ENCODE measurements around the gene LRMDA.

The LRMDA gene

DNA sequence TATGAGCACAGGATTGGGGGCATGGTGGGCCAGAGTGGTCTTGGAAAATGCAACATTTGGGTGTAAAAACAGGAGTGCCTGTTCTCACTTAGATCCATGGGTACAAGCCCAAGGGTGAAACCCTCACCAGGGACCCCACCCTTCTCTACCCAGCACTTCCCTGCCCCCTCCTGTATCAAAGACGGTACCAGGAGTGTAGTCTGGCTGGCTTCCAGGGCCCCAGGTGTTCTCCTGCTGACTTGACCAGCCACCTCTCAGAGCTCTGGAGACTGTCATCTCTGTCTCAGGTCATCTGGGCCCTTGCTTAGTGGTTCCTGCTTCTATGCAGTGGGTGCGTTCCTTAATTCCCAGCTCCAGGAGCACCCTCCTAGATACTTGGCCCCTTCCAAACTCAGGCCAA is 447.2 kb downstream of the LRMDA start:
- no peak overlapping the region for H3K27ac ChIP-seq (ENCODE audit: low read length)
- peaks cover 12% of the 10 kb centered on the region for H3K4me1 ChIP-seq (ENCODE audit: control insufficient read depth, low read depth, low read length)
- H3K4me3 ChIP-seq (ENCODE audit: low read length), result no peak overlapping the region
- H3K27me3 ChIP-seq (ENCODE audit: control insufficient read depth, insufficient read depth, low read length), result no peaks in the 10 kb centered on the region
- H3K9me3 ChIP-seq (ENCODE audit: control insufficient read depth, low read depth, low read length), result no peaks in the 10 kb centered on the region
- no peaks in the 10 kb centered on the region for H3K36me3 ChIP-seq (ENCODE audit: control insufficient read depth, low read depth, low read length)
- H3K9ac ChIP-seq (ENCODE audit: low read length), result no peak overlapping the region

DNA sequence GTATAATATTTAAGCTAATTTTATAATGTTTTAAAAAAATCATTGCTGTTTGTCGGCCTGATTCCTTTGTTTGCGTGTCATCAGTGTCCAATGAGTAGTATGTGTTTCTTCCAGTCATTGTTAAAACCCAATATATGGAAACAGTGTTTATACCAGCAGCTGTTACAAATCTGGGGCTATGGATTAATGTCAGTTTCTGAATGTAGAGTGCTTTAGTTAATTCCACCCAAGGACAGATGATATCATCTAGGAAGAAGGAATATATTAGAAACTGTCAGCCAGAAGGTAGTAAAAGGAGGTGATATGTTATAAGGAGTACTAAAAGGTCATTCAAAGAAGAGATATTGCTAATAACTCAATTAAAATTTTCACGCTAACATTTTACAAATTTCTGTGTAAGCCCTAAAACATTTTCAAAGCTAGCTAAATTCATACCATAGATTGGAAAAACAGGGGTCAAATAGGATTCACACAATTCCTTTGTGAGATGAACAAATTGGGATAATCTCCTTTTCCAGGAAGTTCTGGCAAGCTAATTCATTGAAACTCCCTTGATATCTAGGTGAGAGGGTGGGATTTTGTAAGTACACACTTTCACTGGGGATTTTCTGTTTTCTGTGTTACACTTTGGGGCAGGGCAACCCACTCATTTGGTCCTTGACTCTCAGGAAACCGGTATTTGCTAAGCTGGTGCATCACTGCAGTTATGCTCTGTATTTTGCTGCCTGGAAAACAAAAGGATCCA is 448.8 kb downstream of the LRMDA start:
- H3K4me3 ChIP-seq (ENCODE audit: low read length), result no peak overlapping the region
- H3K27ac ChIP-seq (ENCODE audit: low read length), result no peak overlapping the region
- H3K9me3 ChIP-seq (ENCODE audit: control insufficient read depth, low read depth, low read length), result no peaks in the 10 kb centered on the region
- no peaks in the 10 kb centered on the region for H3K36me3 ChIP-seq (ENCODE audit: control insufficient read depth, low read depth, low read length)
- H3K9ac ChIP-seq (ENCODE audit: low read length), result no peak overlapping the region
- peaks cover 12% of the 10 kb centered on the region for H3K4me1 ChIP-seq (ENCODE audit: control insufficient read depth, low read depth, low read length)
- no peaks in the 10 kb centered on the region for H3K27me3 ChIP-seq (ENCODE audit: control insufficient read depth, insufficient read depth, low read length)

DNA sequence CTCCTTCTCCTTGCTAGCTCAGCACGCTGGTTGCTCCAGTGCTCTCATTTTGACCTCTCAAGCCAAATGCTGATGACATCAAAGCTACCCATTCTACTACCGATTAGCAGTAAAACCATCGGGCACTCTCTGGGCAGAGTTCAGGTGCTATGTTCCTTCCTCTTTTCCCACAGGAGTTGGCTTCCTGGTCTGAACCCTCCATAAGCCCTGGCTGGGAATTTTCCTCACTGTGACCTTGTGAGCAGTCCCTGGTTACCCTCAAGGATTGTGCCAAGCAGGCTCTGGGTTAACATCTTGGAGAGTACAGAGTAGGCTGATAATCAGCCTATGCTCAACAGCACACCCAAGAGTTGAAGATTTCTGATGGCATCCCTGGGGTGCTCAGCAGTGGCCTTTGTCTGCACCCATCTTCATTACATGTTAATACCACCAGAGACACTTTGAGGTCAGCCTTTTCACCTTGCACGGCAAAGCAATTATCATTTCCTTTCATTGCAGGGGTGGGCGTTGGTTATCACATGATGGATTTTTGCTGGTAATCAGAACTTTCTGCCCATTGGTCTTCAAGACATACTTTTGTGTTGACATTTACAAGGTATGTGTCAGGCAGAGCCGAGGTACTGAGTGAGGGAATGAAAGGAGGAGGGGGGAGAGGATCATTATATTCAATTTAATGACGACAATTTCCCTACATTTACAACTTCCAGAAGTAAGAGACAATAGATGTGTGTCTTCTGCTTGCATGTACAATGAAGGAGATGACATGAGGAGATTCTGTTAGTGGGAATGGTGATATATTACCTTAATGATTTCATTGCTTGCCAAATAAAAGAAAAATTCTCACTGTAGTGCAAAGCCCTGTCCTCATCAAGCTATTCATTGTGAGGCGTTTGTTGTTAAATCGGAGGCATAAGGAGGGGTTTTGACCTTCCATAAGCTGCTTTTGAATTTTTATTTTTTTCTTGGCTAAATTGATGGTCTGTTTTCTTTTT is 452.0 kb downstream of the LRMDA start:
- no peaks in the 10 kb centered on the region for H3K36me3 ChIP-seq (ENCODE audit: control insufficient read depth, low read depth, low read length)
- H3K4me1 ChIP-seq (ENCODE audit: control insufficient read depth, low read depth, low read length), result peaks cover 3% of the 10 kb centered on the region
- no peak overlapping the region for H3K4me3 ChIP-seq (ENCODE audit: low read length)
- H3K27me3 ChIP-seq (ENCODE audit: control insufficient read depth, insufficient read depth, low read length), result no peaks in the 10 kb centered on the region
- H3K9me3 ChIP-seq (ENCODE audit: control insufficient read depth, low read depth, low read length), result no peaks in the 10 kb centered on the region
- H3K9ac ChIP-seq (ENCODE audit: low read length), result no peak overlapping the region
- no peak overlapping the region for H3K27ac ChIP-seq (ENCODE audit: low read length)

DNA sequence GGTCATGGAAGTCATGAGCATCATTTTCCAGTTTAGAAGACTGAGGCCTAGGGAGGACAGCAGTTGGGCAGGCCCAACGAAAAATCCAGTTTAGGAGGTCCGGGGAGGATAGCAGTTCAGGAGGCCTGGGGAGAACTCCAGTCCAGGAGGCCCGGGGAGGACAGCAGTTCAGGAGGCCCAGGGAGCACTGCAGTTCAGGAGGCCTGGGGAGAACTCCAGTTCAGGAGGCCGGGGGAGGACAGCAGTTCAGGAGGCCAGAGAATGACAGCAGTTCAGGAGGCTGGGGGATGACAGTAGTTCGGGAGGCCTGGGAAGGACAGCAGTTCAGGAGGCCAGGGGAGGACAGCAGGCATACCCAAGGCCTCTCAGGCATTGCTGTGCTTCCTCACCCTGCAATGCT is 453.4 kb downstream of the LRMDA start:
- H3K4me3 ChIP-seq (ENCODE audit: low read length), result no peak overlapping the region
- H3K27me3 ChIP-seq (ENCODE audit: control insufficient read depth, insufficient read depth, low read length), result no peaks in the 10 kb centered on the region
- H3K36me3 ChIP-seq (ENCODE audit: control insufficient read depth, low read depth, low read length), result no peaks in the 10 kb centered on the region
- no peaks in the 10 kb centered on the region for H3K9me3 ChIP-seq (ENCODE audit: control insufficient read depth, low read depth, low read length)
- H3K9ac ChIP-seq (ENCODE audit: low read length), result no peak overlapping the region
- H3K27ac ChIP-seq (ENCODE audit: low read length), result no peak overlapping the region
- peaks cover 3% of the 10 kb centered on the region for H3K4me1 ChIP-seq (ENCODE audit: control insufficient read depth, low read depth, low read length)

DNA sequence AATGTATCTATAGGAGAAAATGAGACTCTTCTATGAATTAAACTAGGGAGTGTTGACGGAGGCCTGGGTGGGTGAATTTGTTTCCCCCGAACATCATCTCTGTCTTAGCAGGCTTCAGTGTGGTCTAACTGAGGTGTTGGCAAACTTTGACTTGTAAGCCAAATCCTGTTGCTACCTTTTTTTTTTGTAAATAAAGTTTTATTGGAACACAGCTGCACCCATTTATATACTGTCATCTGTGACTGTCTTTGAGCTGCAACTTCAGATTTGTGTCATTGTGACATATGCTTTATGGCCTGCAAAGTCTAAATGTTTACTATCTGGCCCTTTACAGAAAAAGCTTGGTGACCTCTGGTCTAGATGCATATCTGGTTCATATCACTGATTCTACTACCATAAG is 455.9 kb downstream of the LRMDA start:
- Histone ChIP-seq H3K27ac (ENCODE audit: low read length) (no peak overlapping the region), H3K9ac (ENCODE audit: low read length) (no peak overlapping the region), H3K4me3 (ENCODE audit: low read length) (no peak overlapping the region), H3K27me3 (ENCODE audit: control insufficient read depth, insufficient read depth, low read length) (no peaks in the 10 kb centered on the region), H3K4me1 (ENCODE audit: control insufficient read depth, low read depth, low read length) (peaks cover 3% of the 10 kb centered on the region), H3K9me3 (ENCODE audit: control insufficient read depth, low read depth, low read length) (no peaks in the 10 kb centered on the region), H3K36me3 (ENCODE audit: control insufficient read depth, low read depth, low read length) (no peaks in the 10 kb centered on the region)

DNA sequence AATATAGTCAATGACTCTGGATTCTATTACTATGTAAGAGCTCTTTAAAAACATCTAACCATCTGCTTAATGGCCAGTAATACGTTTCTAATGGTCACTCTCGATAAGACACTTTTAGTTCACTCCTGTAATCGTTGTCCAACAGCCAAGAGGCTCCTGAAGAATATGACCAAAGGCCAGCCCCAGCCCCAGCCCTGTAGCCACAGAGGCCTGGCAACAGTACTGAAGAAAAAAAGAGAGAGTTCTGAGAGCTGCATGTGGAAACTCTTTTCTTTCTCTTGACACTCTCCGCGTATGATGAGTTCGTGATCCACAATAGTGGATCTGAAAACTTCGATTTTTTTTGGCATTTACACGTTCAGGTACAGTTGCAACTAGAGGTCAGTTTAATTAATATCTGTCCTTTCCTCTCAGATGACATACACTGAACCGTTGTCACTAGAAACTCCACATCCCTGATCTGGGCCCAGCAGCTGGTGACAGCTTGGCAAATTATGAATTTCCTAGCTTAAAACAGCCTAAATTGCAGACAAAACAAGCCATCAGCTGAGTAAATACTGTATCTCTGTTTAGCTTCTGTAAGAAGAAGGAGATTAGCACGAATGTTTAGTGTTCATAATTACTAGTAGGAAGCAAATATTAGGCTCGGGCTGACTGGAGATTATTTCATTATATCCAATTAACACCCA is 456.7 kb downstream of the LRMDA start:
- Histone ChIP-seq H3K4me3 (ENCODE audit: low read length) (no peak overlapping the region), H3K9ac (ENCODE audit: low read length) (no peak overlapping the region), H3K27me3 (ENCODE audit: control insufficient read depth, insufficient read depth, low read length) (no peaks in the 10 kb centered on the region), H3K36me3 (ENCODE audit: control insufficient read depth, low read depth, low read length) (no peaks in the 10 kb centered on the region), H3K4me1 (ENCODE audit: control insufficient read depth, low read depth, low read length) (peaks cover 3% of the 10 kb centered on the region), H3K27ac (ENCODE audit: low read length) (no peak overlapping the region), H3K9me3 (ENCODE audit: control insufficient read depth, low read depth, low read length) (no peaks in the 10 kb centered on the region)

DNA sequence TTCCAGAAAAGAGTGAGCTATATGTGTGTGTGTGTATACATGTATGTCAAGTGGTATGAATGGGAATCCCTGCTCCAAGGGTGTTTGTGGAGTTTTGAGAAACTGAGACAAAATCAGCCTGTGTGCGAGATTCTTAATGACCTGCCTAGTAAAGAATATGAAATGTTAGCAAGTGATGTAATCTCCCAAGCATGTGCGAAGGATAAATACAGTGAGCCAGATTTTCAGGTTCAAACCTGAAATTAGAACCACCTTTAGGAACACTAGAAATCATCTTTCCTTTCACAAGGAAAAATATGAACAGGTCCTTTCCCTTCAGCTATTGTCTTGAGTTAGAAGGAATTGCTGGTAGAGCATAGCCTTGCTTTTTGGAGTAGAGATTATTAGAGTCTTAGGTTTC is 457.6 kb downstream of the LRMDA start:
- H3K9ac ChIP-seq (ENCODE audit: low read length), result no peak overlapping the region
- H3K4me3 ChIP-seq (ENCODE audit: low read length), result no peak overlapping the region
- H3K4me1 ChIP-seq (ENCODE audit: control insufficient read depth, low read depth, low read length), result no peaks in the 10 kb centered on the region
- no peaks in the 10 kb centered on the region for H3K36me3 ChIP-seq (ENCODE audit: control insufficient read depth, low read depth, low read length)
- no peak overlapping the region for H3K27ac ChIP-seq (ENCODE audit: low read length)
- H3K9me3 ChIP-seq (ENCODE audit: control insufficient read depth, low read depth, low read length), result no peaks in the 10 kb centered on the region
- no peaks in the 10 kb centered on the region for H3K27me3 ChIP-seq (ENCODE audit: control insufficient read depth, insufficient read depth, low read length)

DNA sequence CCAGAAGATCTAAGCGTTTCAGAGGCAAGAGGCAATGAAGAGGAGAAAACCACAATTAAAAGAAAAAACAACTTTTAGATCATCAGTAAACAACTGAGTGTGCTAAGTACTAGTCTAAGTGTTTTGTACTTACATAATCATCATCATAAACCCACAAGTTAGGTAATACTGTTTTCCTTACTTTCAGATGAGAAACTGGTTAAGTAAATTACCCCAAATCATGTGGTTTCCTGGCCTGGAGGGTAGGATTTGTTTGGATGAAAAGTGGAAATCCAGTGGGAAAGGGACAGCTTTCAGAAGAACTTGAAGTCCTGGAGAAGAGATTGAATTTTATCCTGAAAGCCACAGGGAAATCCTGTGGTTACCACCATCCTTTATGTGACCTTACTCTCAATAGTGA is 463.3 kb downstream of the LRMDA start:
- Histone ChIP-seq H3K4me1 (ENCODE audit: control insufficient read depth, low read depth, low read length) (no peaks in the 10 kb centered on the region), H3K9me3 (ENCODE audit: control insufficient read depth, low read depth, low read length) (no peaks in the 10 kb centered on the region), H3K27me3 (ENCODE audit: control insufficient read depth, insufficient read depth, low read length) (no peaks in the 10 kb centered on the region), H3K27ac (ENCODE audit: low read length) (no peak overlapping the region), H3K9ac (ENCODE audit: low read length) (no peak overlapping the region), H3K4me3 (ENCODE audit: low read length) (no peak overlapping the region), H3K36me3 (ENCODE audit: control insufficient read depth, low read depth, low read length) (no peaks in the 10 kb centered on the region)

DNA sequence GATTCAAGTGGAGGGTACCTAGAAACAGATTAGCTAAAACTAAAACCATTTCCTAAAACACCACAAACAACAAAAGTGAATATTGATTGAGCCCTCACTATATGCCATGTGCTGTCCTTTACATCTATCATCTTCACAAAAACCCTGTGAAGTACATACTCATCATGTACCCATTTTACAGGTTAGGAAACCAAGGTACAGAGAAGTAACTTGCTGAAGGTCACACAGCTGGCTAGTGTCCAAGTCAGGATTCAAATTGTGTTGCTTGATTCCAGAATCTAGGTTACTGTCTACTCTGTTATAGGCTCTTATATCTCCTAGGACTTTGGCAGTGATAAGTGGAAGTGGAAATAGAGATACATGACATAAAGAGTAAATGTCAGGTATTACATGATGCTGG is 463.8 kb downstream of the LRMDA start:
- Histone ChIP-seq H3K9ac (ENCODE audit: low read length) (no peak overlapping the region), H3K4me3 (ENCODE audit: low read length) (no peak overlapping the region), H3K27ac (ENCODE audit: low read length) (no peak overlapping the region), H3K27me3 (ENCODE audit: control insufficient read depth, insufficient read depth, low read length) (no peaks in the 10 kb centered on the region), H3K4me1 (ENCODE audit: control insufficient read depth, low read depth, low read length) (no peaks in the 10 kb centered on the region), H3K9me3 (ENCODE audit: control insufficient read depth, low read depth, low read length) (no peaks in the 10 kb centered on the region), H3K36me3 (ENCODE audit: control insufficient read depth, low read depth, low read length) (no peaks in the 10 kb centered on the region)

DNA sequence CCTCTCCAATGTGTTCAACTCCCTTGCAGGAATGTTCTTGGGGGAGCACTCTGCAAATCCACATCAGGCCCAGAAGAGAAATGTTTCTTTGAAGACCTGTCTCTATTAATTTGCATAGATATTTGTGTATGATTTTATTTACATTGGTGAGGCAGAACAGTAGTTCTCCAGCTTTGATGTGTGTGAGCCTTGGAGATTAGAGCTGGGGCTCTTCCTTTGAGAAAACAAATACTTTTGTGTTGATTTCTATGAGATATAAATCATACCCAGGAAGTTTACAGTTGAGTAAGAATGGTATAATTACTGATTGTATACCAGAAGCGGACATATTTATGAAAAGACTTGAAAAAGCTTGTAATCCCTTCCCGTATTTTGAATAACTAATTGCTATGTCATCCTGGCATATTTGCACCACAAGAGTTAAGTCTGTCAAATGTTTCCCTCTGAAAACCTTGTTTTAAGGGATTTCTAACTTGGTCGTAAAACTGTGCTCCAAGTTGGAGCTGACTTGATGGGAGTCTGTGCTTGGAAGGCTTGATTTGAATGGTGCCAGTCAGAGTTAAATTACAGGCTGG is 468.5 kb downstream of the LRMDA start:
- H3K4me1 ChIP-seq (ENCODE audit: control insufficient read depth, low read depth, low read length), result no peaks in the 10 kb centered on the region

DNA sequence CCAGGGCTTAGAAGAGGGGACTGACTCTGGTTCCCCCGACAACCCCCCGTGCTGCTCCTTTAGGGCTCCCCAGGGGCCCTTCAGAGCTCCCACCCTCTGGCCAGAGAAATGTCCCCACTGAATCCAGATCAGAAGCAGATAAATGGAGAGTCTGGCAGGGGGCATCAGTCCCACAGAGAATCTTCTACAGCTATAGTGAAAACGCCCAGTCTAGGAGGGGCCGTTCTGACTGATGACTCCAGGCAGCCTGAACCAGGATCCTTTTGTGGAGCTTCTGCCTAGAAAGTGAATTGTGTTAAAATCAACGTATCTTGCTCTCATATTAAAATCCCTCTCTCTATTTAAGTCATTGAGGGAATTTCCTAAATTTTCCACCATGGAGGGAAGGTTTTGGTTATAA is 471.4 kb downstream of the LRMDA start:
- Histone ChIP-seq H3K4me1 (ENCODE audit: control insufficient read depth, low read depth, low read length) (no peaks in the 10 kb centered on the region), H3K36me3 (ENCODE audit: control insufficient read depth, low read depth, low read length) (no peaks in the 10 kb centered on the region), H3K9ac (ENCODE audit: low read length) (no peak overlapping the region), H3K27me3 (ENCODE audit: control insufficient read depth, insufficient read depth, low read length) (no peaks in the 10 kb centered on the region), H3K4me3 (ENCODE audit: low read length) (no peak overlapping the region), H3K9me3 (ENCODE audit: control insufficient read depth, low read depth, low read length) (no peaks in the 10 kb centered on the region), H3K27ac (ENCODE audit: low read length) (no peak overlapping the region)

More for the DNA sequence above, 468.5 kb downstream of the LRMDA start:
- Histone ChIP-seq H3K27me3 (ENCODE audit: control insufficient read depth, insufficient read depth, low read length) (no peaks in the 10 kb centered on the region), H3K9ac (ENCODE audit: low read length) (no peak overlapping the region), H3K27ac (ENCODE audit: low read length) (no peak overlapping the region), H3K36me3 (ENCODE audit: control insufficient read depth, low read depth, low read length) (no peaks in the 10 kb centered on the region), H3K4me3 (ENCODE audit: low read length) (no peak overlapping the region), H3K9me3 (ENCODE audit: control insufficient read depth, low read depth, low read length) (no peaks in the 10 kb centered on the region)
